SU-DHL-6 (cell line): ENCODE results near the gene HOTAIR.

Experiments used
- H2AFZ ChIP-seq: fragments of 200-600 bp; sonication (generic); 2 replicates; pipeline ENCODE4 v1.6.1; 2014; ENCODE audit warnings: low read depth, mild to moderate bottlenecking, moderate library complexity, mixed read lengths, antibody characterized with exemption, low read length; ENCODE audit not compliant: severe bottlenecking
- H3F3A ChIP-seq: fragments of 200-600 bp; shearing (Covaris generic); 2 replicates; pipeline ENCODE4 v1.6.0; 2016; ENCODE audit warnings: antibody characterized with exemption, mild to moderate bottlenecking; ENCODE audit not compliant: insufficient read depth
- H3K27ac ChIP-seq: fragments of 200-600 bp; sonication (generic); 2 replicates; pipeline ENCODE4 v1.5.1; 2016; ENCODE audit warnings: low read depth, mild to moderate bottlenecking, low read length, moderate library complexity, mixed read lengths
- H3K27me3 ChIP-seq: fragments of 200-600 bp; sonication (generic), shearing (Covaris generic); 2 replicates; pipeline ENCODE4 v1.6.0; 2014; ENCODE audit warnings: mild to moderate bottlenecking, low read length
- H3K36me3 ChIP-seq: fragments of 200-600 bp; sonication (generic); 2 replicates; pipeline ENCODE4 v1.6.1; 2014; ENCODE audit warnings: mild to moderate bottlenecking, low read length, mixed read lengths
- H3K4me2 ChIP-seq: fragments of 300-600, 200-600 bp; shearing (Covaris generic), sonication (generic); 2 replicates; pipeline ENCODE4 v1.6.0; 2014; ENCODE audit warnings: low read length, low read depth, mild to moderate bottlenecking; ENCODE audit not compliant: poor library complexity, severe bottlenecking
- H3K4me3 ChIP-seq: fragments of 200-600 bp; sonication (generic); 2 replicates; pipeline ENCODE4 v1.5.1; 2014; ENCODE audit warnings: antibody characterized with exemption, low read length, mild to moderate bottlenecking, mixed read lengths; ENCODE audit not compliant: insufficient read depth, poor library complexity, severe bottlenecking
- H3K79me2 ChIP-seq: fragments of 200-600 bp; sonication (generic); 2 replicates; pipeline ENCODE4 v1.6.1; 2014; ENCODE audit warnings: mild to moderate bottlenecking, low read length, moderate library complexity; ENCODE audit not compliant: insufficient read depth
- H3K9ac ChIP-seq: fragments of 200-600 bp; sonication (generic); 2 replicates; pipeline ENCODE4 v1.7.0; 2014; ENCODE audit warnings: mild to moderate bottlenecking, low read length
- H3K9me2 ChIP-seq: fragments of 200-600 bp; sonication (generic); replicated peaks from 2 replicates; pipeline ENCODE4 v1.6.1; 2014; ENCODE audit warnings: low read length; ENCODE audit not compliant: insufficient read depth
- H3K9me3 ChIP-seq: fragments of 200-600 bp; sonication (generic); 2 replicates; pipeline ENCODE4 v1.6.1; 2014; ENCODE audit warnings: low read length, mixed read lengths; ENCODE audit not compliant: insufficient read depth
- H4K20me1 ChIP-seq: fragments of 200-600 bp; sonication (generic); 2 replicates; pipeline ENCODE4 v1.6.1; 2014; ENCODE audit warnings: low read depth, mild to moderate bottlenecking, antibody characterized with exemption, low read length, moderate library complexity, mixed read lengths
- EZH2phosphoT487 ChIP-seq: fragments of 200-600 bp; sonication (generic), shearing (Covaris generic); conservative IDR thresholded peaks from 2 replicates; pipeline ENCODE4 v1.6.1; 2018; ENCODE audit warnings: mild to moderate bottlenecking, antibody characterized with exemption, low read length, moderate library complexity, mixed read lengths
- TF ChIP-seq, protein P1 (sequence below): fragments of 200-600 bp; sonication (generic); IDR thresholded peaks from one replicate; pipeline ENCODE4 v1.5.1; 2017; ENCODE audit warnings: antibody characterized with exemption, mild to moderate bottlenecking, low read length, moderate library complexity; ENCODE audit not compliant: insufficient read depth, poor library complexity, severe bottlenecking

Gene HOTAIR

DNA sequence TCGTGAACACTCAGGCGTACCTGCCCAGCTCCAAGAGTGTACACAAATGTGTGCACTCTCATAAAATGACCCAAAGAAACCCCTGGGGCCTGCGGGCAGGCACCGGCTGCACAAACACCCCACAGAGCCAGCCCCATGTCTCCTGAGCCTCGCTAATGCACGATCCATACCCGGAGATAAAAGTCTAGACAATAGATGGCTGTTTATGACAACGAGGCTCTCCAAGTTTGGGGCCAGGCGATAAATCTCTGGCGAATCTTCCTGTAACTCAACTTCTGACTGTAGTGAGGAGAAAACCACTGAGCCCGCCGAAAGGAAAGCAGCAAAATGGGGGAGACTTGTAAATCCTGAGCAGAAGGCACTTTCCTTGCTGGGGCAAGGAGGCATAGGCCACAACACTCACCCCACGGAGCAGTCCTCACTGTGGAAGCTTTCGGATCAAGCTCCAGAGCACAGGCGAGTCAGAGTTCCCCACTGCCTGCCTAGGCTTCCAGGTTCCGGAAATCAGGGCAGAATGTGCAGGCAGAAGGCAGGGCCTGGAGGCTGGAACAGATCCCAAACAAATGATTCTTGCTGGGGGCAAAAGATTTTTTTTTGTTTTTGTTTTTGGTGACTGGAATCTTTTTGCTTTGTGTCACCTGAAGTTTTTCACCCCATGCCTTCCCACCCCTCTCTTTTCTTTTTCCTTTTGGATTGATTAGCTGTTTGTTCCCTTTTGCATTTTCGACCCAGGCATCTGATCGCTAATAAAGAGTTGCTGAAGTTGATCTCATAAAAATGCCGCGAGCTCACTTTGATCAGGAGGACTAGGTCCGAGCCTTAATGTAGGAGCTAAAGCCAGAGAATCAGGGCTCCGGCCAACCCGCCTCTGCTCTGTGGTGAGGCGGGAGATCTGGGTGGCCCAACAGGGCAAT is 6.3 kb downstream of the HOTAIR start:
- no peak overlapping the region for H2AFZ ChIP-seq
- H3K9ac ChIP-seq = no peak overlapping the region
- no peak for TF ChIP-seq EZH2phosphoT487
- TF ChIP-seq, protein P1, sequence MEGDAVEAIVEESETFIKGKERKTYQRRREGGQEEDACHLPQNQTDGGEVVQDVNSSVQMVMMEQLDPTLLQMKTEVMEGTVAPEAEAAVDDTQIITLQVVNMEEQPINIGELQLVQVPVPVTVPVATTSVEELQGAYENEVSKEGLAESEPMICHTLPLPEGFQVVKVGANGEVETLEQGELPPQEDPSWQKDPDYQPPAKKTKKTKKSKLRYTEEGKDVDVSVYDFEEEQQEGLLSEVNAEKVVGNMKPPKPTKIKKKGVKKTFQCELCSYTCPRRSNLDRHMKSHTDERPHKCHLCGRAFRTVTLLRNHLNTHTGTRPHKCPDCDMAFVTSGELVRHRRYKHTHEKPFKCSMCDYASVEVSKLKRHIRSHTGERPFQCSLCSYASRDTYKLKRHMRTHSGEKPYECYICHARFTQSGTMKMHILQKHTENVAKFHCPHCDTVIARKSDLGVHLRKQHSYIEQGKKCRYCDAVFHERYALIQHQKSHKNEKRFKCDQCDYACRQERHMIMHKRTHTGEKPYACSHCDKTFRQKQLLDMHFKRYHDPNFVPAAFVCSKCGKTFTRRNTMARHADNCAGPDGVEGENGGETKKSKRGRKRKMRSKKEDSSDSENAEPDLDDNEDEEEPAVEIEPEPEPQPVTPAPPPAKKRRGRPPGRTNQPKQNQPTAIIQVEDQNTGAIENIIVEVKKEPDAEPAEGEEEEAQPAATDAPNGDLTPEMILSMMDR = no peak
- no peak overlapping the region for H3K4me3 ChIP-seq
- H3K9me2 ChIP-seq = no peaks in the 10 kb centered on the region
- H3K79me2 ChIP-seq = no peaks in the 10 kb centered on the region
- H3K9me3 ChIP-seq = no peaks in the 10 kb centered on the region
- H3K4me2 ChIP-seq = no peak overlapping the region
- H4K20me1 ChIP-seq = no peaks in the 10 kb centered on the region
- H3K27ac ChIP-seq = no peak overlapping the region
- H3F3A ChIP-seq = no peaks in the 10 kb centered on the region
- no peaks in the 10 kb centered on the region for H3K36me3 ChIP-seq
- H3K27me3 ChIP-seq = 0 out of 2 replicates have a peak, but pooled peaks cover 4% of the 10 kb centered on the region

DNA sequence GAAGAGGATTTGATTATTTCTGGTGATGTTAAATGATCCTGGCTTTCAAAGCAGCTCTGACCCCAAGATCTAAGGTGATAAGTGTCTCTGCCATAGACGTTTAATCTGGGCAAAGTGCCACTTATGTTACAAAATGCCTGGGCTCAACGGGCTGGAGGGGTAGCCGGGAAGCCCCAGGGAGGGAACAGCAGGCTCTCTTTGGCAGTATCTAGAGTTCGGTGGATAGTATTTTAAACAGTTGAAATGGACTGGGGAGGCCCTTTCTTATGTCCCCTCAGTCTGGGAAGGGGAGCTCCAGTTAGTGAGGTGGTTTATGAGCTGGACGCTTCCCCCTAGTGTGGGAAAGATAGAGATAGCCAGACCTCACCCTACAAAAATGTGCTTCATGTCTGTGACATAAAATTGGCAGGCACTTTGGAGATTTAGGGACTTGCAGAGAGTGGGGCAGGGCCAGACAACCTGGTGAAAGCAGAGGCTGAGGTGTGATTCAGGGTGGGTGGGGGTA is 7.3 kb downstream of the HOTAIR start:
- H3K79me2 ChIP-seq = no peaks in the 10 kb centered on the region
- H3K9me2 ChIP-seq = no peaks in the 10 kb centered on the region
- no peaks in the 10 kb centered on the region for H3F3A ChIP-seq
- no peaks in the 10 kb centered on the region for H3K36me3 ChIP-seq
- no peaks in the 10 kb centered on the region for H4K20me1 ChIP-seq
- no peaks in the 10 kb centered on the region for H3K9me3 ChIP-seq
- no peak overlapping the region for H2AFZ ChIP-seq
- no peak overlapping the region for H3K4me2 ChIP-seq
- no peak overlapping the region for H3K27ac ChIP-seq
- no peak overlapping the region for H3K4me3 ChIP-seq
- H3K27me3 ChIP-seq = 0 out of 2 replicates have a peak, but pooled peaks cover 4% of the 10 kb centered on the region
- no peak overlapping the region for H3K9ac ChIP-seq
- TF ChIP-seq, protein P1 = no peak
- TF ChIP-seq EZH2phosphoT487 = no peak

DNA sequence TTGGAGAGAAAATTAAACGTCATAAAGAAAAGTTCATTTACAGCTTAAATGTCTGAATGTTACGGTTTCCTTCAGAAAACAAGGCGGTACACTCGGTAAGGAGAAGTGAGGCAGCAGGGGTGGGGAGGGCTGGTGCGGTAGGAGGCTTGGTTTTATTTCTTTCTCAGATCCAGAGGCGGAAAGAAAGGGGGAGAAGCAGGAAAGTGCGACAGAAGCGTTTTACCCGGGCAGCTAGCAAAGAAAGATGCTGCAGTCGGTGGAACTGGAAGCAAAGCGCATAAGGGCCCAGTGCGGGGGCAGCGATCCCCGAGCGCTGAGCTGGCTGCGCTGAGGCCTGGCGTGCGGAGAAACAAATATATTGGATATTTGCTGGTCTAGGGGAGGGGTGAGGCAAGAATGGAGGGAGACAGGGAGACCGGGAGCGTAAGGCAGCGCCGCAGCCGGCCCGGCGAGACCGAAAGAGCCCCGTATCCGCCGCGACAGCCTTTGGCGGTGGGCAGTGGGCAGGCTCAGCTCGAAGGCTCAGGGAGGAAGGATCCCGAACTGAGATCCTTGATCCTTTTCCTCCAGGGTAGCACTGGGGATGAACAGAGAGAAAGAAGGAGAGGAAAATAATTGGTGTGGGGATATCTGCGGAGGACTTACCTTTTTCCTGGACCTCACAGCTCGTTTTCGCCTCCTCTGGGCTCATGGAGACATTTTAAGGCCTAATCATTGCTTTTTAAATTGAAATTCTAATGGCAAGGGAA is 8.2 kb downstream of the HOTAIR start:
- Histone ChIP-seq H3K9me2 (no peaks in the 10 kb centered on the region), H3K27ac (no peak overlapping the region), H3K9ac (no peak overlapping the region), H2AFZ (no peak overlapping the region), H3K27me3 (0 out of 2 replicates have a peak, but pooled peaks cover 4% of the 10 kb centered on the region), H3K9me3 (no peaks in the 10 kb centered on the region), H3K36me3 (no peaks in the 10 kb centered on the region), H3K79me2 (no peaks in the 10 kb centered on the region), H3K4me2 (no peak overlapping the region), H3K4me3 (no peak overlapping the region), H3F3A (no peaks in the 10 kb centered on the region), H4K20me1 (no peaks in the 10 kb centered on the region)
- no peak for TF ChIP-seq EZH2phosphoT487
- TF ChIP-seq, protein P1 = no peak
